ENCODE data around the gene MARCHF3.
"Not testable (repeated sequence)": the region's sequence is repeated elsewhere in the genome, so short reads cannot be mapped to it uniquely, and the experiment has no call there.

The MARCHF3 gene

DNA sequence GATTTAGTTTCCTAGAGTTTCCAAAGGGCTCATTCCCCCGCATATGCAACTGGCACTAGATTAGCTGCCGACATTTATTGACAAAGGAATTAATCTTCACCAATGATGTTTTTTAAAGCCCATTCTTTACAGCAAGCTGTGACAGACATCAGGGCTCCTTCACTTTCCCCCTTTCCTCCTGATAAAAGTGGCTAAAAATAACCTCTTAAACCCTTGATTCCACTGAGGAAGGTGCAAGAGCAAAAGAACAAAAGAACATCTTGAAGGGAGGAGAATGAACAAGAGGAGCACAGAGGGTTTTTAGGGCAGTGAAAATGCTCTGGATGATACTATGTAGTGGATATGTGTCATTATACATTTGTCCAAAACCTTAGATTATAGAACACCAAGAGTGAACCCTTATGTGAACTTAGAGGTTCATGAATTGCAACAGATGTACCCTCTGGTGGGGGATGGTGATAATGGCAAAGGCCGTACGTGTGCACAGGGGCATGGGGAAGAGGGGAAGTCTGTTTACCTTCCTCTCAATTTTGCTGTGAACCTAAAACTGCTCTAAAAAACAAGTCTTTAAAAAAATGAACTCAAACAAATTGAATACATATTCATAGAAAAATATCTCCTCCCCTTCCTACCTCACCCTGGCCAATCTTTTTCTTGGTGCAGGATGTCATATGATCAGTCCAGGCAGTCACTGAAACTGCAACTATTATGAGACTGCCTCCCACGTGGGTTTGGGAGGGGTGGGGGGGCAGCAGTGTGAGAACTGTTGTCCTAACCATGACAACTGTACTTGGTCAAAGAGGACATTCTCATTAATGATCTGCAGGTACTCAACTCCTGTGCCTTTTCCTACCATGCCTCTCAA lies 83.0 kb downstream of the MARCHF3 start:
- no peak for DNase-seq

DNA sequence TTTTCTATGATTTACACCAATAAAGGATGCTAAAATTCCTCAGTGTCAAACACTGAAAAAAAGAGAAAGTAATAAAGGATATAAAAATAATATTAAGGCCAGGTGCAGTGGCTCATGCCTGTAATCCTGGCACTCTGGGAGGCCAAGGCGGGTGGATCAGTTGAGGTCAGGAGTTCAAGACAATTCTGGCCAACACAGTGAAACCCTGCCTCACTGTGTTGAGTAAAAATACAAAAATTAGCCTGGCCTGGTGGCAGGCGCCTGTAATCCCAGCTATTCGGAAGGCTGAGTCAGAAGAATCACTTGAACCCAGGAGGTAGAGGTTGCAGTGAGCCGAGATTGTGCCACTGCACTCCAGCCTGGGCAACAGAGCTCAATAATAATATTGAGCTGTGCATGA lies 87.5 kb downstream of the MARCHF3 start:
- DNase-seq: not testable (repeated sequence)

DNA sequence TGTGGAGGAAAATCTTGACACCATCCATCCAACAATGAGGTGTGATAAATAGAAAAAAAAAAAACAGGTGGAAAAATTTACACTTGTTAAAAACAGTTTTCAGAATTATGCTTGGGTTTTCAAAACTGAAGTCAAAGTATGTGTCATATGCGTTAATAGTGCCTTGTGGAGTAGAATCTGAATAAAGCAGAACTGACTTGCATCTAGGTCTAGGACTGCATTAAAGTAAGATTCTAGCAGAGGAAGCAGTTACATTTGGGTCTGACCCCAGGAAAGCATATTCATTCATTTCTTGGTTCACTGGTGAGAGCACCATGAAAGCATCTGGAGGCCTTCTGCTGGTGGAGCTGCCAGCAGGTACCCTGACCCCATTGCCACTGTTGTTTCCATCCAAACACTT lies 89.0 kb downstream of the MARCHF3 start:
- DNase-seq: no peak

DNA sequence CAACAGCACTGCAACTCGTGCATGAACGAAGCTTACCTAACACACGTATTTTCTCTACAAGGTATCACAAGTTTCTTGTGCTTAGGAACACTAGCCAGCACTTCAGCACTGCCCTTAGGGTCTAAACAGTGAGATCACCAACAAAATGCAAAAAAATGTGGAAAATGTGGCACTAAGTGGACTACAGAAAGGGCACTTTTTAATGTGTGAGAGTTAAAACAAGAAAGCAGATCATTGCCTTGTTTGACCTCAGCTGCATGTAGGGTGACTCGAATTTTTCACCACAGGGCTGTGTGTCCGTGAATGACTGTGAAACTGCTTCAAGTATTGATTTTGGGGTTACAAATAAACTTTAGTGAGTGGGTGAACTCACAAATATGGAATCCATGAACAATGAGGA lies 90.5 kb downstream of the MARCHF3 start:
- DNase-seq: no peak

DNA sequence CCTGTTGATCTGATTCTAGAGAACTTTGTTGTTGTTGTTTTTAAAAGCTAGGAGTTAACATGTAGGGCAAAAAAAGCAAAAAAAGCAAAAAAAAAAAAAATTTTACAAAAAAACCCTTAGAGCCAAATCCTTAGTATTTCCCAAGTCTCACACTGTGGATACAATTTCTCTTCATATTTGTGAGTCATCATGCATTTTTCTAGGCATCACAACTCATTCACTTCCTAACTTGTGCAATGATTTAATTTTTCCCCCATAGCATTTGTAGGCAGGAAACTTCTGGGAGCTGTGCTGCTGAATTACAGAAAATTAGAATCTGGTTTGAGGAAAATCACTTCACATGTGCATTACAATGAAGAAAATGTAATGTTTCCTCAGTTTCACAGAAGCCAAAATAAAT lies 91.9 kb downstream of the MARCHF3 start:
- DNase-seq: no peak

DNA sequence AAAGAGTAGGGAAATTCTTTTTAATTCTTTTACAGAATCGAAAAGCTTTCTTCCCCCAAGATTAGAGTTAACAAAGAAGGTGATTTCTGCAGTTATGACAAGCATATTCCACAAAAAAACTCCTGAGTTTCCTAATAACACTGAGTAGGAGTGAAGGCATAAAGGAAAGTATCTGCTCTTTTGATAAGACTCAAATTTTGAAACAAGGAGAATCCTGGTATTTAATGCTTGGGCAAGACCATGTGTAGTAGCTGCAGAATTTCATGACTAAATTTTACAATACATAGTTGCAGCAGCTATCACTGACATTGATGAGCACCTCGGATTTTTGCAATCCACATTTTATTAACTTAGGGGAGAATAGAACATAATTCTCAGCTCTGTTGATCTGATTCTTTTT lies 92.6 kb downstream of the MARCHF3 start:
- no peak for DNase-seq

DNA sequence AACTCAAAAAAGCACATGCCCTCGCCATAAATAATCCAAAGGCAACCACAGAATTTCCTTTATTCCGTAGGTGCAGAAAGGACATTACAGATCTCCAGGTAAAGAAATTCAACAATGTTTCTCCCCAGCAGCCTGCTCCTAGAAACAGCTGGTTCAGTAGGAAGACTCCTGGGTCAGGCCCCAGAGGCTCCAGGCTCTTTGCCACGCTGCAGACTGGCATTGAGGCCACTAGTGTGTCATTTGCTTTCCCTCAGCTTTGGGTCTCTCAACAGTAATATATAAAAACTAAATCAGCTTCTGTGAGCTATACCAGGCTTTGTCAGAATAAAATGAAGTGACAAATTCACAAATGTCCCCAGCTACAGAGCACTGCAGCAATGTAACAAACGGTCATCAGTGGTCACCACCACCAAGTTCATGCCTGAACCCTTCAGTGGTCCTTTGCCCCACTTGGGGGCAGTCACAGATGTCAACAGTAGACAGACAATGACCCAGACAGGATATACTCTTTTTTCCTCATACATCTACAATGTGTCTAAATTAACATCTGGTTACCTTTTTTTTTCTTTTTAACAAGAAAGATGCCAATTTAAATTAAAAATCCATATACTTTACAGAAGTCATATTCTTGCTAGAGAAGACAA lies 93.5 kb downstream of the MARCHF3 start:
- DNase-seq: no peak

DNA sequence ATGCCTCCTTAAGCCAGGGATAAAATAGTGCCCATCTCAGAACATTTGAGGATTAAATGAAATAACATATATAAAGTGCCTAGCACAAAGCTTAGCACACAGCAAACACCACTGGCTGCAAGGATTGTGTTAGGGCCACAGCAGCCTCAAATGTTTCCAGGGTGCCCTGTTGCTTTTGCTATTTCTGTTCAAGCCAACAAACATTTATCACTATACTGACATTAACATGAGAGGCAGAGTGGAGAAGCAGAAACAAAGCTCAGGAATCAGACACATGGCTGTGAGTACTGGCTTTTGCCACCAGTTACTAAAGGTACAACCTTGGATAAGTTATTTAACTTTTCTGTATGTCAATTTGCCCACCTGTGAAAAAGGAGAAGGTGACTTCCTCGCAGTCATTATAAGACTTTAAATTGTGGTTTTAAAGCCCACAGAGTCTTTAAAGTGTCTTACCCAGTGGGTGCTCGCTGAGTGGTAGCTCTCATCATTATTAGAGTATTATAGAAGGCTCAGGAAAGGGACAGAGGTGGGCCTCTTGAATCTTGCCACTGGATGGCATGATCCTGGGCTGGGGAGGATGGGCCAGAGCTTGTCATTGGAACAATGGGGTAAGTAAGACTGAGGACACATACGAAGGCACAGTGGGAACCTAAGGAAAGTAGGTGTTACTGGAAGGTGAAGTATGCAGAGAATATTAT lies 98.2 kb downstream of the MARCHF3 start:
- DNase-seq: no peak

DNA sequence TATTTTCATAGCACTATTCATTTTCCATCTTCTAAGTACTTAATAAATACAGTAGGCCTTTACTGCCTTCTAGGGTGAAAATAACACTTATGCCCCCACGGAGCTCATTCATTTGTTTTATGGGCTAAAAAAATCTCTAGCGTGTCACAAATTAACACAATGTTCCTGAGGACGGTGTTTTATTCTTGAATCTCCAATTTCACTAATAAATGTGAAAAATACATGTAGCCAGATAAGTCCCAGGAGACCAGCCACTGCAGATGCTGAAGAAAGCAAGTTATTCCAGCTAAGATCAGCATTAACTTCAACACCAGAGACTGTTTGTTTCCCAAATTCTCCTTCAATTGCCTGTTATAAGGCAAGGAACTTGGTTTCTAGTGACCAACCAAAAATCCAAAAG lies 102.3 kb downstream of the MARCHF3 start:
- no peak for DNase-seq

DNA sequence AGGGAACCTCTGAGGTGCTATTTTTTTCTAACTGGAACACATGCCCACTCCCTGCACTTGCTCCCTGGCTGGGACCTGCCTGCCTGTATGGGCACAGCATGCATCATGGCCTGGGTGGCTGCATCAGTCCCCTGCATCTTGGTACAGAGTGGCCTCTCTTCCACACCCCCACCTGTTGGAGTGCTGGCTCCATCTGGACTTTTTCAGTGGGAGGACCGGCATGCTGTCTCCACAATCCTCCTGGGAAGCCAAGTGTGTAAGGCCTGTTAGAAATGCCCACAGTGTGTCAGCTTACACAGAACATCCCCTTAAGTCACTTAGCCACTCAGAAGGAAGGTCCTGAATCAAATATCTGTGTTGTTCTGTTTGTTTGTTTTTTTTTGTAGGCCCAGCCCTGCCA lies 102.9 kb downstream of the MARCHF3 start:
- no peak for DNase-seq

DNA sequence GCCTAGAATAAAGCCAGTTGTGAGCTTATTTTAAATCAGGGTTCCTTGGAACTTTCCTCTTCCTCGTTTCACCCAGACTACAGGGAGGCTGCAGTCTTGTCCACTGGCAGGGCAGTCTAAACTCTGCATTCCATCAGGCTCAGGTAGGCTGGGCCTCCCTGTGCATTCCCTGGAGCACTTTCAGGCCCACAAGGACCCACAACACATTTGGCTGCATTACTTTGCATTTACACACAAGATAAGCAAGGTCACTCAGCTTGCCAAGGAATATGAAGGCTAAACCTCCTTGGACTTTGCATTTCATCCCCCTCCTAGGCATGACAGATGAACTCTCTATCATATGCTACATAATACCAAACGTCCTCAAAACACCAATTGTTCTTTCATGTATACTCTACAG lies 104.2 kb downstream of the MARCHF3 start:
- no peak for DNase-seq

DNA sequence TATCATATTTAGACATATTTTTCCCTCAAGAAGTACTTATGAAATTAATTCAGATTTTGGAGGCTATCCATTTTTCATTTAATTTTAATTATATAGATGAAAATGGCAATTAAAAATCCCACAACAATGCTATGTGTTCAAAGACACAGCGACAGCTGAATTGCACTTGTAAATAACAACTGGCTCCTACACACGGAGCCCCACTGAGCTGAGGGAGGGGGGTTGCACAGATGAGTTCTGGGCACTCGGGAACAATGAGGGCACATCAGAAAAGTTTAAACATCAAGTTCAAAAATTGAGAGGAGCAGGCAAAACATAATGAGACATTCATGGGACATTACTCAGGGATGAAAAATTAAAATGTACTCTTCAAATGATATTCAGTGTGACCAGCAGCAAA lies 104.9 kb downstream of the MARCHF3 start:
- no peak for DNase-seq

DNA sequence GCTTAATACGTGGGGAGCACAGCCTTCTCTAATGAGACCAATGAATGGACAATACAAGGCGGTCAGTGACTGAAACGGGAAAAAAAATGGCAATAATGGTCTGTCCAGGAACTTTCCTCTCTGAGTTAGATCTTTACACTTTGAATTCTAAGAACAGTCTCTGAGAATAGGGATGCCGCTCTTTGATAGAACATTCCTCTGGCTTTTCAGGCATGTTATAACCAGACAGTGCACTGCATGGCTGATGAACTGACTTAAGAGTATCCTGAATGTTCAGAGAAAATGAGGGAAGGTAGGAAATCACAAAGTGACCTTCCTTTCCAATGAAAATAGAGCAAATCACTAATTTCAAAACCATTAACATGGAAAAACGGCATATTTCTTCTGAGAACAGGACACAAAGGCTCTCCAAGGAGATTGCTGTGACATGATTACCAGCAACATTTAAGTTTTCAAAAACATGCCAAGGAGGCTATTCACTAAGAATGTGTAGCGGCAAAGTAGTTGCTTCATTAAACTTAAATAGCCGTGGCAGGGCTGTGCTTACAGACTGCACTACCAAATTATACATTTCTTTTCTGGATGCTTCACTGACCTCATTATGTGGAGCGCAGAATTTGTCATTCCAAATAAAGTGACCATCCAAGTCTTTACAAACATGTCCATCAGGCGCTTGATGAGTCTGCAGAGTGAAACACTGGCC lies 105.9 kb downstream of the MARCHF3 start:
- DNase-seq: no peak

DNA sequence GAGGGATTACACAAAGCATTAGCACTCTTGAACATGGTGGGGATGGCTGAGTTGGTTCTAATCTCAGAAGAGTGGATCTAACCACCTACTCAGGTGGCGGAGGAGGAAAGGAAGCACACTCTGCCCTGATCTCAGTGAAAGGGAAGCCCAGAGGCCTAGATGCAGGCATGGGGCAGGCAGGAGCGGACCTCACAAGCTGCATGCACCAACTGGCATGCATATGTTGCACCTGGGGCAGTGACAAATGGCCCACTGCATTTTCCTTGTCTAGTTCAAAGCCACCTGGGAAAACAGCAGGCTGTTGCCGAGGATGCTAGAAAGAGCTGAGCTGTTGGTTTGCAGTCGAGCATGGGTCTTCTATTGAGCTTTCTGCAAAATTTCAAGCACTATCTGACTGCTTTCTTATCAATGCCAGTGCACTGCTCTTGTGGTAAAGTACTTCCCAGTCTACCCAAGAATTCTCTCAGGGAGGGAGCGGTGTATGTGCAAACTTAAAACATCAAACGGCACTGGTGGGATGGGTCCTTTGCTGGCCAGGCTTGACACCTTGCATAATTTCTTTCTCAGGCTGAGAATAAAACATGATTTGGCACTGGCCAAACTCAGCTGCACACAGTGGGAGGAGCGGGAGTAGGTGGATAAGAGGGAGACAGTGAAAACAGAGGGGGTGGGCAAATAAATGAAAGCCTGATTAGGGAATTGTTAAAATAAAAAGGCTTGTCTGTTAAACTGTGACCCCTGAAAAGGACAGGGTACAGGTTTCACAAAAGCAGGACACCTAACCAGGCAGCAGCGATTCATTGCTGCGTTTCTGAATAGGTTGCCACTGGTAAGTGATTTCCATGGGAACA lies 108.9 kb downstream of the MARCHF3 start:
- DNase-seq: no peak

DNA sequence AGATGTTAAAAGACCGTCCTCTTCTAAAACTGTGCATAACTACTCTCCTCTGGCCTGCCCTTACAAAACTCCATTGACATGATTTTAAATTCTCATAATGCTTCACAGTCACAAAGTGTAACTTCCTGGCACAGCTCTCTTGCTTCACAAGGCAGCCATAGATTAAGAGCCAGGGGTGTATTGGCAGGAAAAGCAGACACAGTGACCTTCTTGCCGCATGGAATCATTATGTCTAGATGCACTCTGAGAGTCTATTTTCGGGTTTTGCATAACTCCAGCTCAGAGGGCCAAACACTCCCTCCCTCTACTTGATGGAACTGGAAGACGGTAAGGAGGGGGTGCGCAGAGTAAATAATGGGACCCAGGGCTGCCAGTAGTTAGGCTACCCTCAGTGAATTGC lies 110.1 kb downstream of the MARCHF3 start:
- no peak for DNase-seq

DNA sequence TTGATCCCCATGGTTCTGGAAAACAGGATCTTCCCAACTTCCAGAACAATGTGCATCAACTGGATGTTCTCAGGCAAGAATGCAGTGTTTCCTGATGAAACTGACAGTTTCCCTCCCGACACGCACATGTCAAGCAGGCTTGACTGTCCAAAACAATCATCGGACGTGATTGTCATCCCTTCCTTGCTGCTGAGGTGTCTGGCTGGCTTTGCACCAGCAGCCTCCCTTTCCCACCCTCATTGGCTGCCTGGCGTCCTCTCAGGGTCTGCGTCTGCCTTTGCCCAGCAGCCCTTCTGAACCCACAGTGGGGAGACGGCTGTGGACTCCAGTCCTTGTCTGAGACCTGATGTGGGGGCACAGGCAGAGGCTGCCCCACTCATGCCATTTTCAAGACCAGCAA lies 110.8 kb downstream of the MARCHF3 start:
- no peak for DNase-seq

DNA sequence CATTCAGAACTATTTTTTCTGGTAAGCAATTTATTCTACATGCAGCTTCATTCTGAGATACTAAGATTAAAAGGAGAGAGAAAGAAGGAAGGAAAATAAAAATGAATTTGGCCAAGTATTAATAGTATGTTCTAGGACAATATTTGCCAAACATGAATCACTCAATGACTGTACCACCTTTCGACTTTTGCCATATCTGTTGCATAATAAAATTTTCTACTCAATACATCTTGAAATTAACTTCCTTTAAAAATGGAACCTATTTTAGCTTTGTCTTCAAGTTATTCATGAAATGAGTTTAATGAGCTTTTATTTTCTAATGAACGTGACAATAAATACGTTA lies 111.8 kb downstream of the MARCHF3 start:
- DNase-seq: no peak

DNA sequence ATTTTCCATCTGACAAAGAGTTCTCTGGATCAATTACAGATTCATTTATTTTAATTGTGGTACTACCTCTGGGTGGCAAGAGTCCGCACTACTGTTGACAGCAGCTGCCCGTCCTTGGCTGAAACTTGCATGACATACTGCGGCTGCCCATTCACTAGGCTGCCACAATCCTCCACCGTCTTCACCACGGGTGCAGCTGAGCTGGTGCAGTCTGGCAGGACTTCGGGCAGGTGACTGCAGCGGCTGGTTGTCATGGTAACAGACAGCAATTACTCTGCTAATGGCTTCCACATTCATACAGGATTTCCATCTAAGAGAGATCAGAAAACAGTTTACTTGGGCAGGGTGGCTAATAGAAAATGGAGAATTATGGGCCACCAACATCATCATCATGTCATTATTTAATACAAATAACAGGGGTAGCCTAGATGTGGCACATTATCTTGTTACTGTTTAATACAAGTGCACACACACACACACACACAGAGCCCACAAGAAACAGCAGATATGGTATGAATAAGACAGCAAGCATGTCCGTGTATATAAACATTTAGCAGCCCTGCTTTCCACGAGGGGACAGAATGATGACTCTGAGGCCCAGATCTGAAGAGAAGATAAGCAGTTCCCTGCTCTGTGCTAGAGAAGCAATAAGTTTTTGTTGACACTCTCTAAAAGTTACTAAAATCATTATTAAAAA lies 112.3 kb downstream of the MARCHF3 start:
- DNase-seq: peak; percentile 76

DNA sequence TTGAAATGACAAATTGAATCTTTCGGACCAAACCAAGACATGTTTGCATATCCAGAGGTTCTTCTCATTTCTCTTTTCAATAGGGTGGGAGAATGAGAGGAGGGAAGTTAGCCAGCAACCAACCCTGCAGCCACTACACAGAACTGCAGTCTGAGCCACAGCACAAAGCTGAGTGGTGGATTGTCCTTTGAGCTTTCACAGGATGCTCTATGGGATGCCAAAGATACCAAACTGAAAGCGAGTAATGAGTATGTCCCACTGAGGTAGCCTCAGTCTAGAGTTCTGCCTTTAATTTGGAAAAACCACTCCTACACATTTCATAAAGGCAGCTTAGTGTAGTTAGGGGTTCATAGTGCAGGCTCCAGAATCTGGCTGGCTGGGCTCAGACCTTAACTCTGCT lies 114.9 kb downstream of the MARCHF3 start:
- no peak for DNase-seq

DNA sequence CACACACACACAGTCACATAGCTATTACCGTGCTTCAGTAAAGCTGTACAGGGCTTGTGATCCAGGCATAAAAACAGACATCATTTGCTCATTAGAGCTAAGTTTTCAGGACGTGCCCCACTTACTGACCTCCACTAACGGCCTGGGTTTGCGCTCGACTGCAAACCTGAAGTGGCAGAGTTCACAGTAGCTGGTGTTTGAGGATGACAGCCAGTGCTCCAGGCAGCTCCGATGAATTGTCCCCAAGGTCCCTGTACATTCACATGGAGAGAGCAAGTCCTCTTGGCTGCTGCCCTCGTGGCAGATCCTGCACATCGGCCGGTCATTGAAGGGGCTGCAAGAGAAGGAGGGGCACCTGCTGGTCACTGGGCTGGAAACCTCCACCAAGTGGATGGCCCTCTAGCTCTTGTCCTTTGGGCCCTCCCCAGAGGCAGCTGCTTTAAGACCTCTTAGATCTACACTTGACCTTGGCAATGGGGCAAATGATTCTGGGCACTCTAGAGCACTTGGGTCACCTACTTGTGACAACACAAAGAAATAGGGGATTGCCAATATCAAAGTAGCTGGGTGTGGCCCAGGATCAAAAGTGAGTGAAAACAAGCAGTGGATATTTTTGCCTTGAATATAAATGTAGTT lies 115.4 kb downstream of the MARCHF3 start:
- DNase-seq: no peak

DNA sequence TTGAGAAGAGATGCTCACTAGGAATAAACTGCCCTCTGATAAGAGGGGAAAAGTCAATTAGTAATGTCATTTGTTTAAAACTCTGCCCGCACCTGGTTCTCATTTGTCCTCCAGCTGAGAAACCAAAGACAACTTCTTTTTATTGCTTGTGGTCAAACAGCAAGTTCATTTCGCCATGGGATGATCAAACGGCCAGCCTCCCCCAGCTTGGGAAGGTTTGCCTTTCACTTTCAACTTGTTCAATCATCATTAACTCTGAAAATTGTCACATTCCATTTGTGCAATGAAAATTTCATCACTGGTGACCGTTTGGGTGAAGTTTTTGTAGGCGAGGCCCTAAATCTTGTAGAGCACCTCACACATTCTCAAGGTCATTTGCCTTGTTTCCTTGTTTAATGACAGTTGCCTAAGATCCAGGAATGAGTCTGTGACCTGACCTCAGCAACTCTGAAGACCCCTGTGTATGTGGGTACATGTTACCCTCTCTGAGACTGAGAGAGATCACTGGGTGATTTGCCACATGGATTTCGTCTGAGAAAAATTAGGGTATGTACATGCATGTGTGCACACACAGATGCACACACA lies 117.7 kb downstream of the MARCHF3 start:
- no peak for DNase-seq
